ENCODE measurements around the gene IL1RAPL2. TPM values are rescaled to one million over a fixed set of nuclear protein-coding genes. Genes with fewer than 3 reads are reported as not detected.

Gene IL1RAPL2
- total RNA-seq, 4 donors from 2014 or later: 0.16 TPM; not detected in 3

GRCh38 chrX:105816517-105816916 is 1250.5 kb downstream of the IL1RAPL2 start:
- 64% methylated on average over 2 of the region's 2 CpGs; no CpG with 5 or more reads in 1 of the 2 donors for WGBS, 2 donors (ENCODE audit: low coverage in 1 of 2)
- in situ Hi-C loops (cut with MboI; ENCODE audit: low pct_ligation_motif_present in 1 of 4, low pct_unique_long_range_greater_than_20kb in 1 of 4, low sequenced_read_pairs in 3 of 4) (no loop called here), intact Hi-C loops (cut with DNase I; ENCODE audit: low total_unique reads) (no loop called here)
- Histone ChIP-seq H3K36me3 (no peaks in the 10 kb centered on the region), H3K4me3 (no peak overlapping the region), H3K4me1 (no peaks in the 10 kb centered on the region), H3K27me3 (peaks cover 18% of the 10 kb centered on the region), H3K9me3 (no peaks in the 10 kb centered on the region), H3K27ac (no peak overlapping the region)
- DNase-seq: no peak
- no peak for TF ChIP-seq CTCF (IDR thresholded peaks at IDR 0.05)
- no peak for TF ChIP-seq EP300 (IDR thresholded peaks at IDR 0.05; ENCODE audit: low read depth)
- TF ChIP-seq POLR2A (IDR thresholded peaks at IDR 0.05): no peak
- no peak for TF ChIP-seq POLR2AphosphoS5 (IDR thresholded peaks at IDR 0.05)

Small RNA genes within 50 kb of the gene (small RNA-seq; reads per million reads assigned to genes)
- 0 reads per million in 4 donors for gene RNU6-207P

Measured in transverse colon (tissue), 4 donors.